Osteocyte (in vitro differentiated cells): ENCODE data around the gene NUTM2D. TPM values are rescaled to one million over a fixed set of nuclear protein-coding genes. Genes with fewer than 3 reads are reported as not detected.
"Not testable (repeated sequence)": the region's sequence is repeated elsewhere in the genome, so short reads cannot be mapped to it uniquely, and the experiment has no call there.

Experiments
- DNase-seq: peaks from one replicate; pipeline ENCODE4 v3.0.0; 2021; ENCODE audit warnings: mixed read lengths; ENCODE audit not compliant: unreplicated experiment; ENCODE audit errors: extremely low spot score
- H3K27ac Mint-ChIP-seq: one replicate; pipeline ENCODE4 v1.8.0; 2021; ENCODE audit warnings: mild to moderate bottlenecking, mixed read lengths; ENCODE audit not compliant: unreplicated experiment
- H3K27me3 Mint-ChIP-seq: one replicate; pipeline ENCODE4 v1.8.0; 2021; ENCODE audit warnings: mixed read lengths; ENCODE audit not compliant: unreplicated experiment
- H3K36me3 Mint-ChIP-seq: one replicate; pipeline ENCODE4 v1.8.0; 2021; ENCODE audit warnings: mixed read lengths; ENCODE audit not compliant: unreplicated experiment
- H3K4me1 Mint-ChIP-seq: one replicate; pipeline ENCODE4 v1.8.0; 2021; ENCODE audit warnings: mixed read lengths; ENCODE audit not compliant: unreplicated experiment
- H3K4me3 Mint-ChIP-seq: one replicate; pipeline ENCODE4 v1.8.0; 2021; ENCODE audit warnings: mild to moderate bottlenecking, moderate library complexity, mixed read lengths; ENCODE audit not compliant: unreplicated experiment
- H3K9me3 Mint-ChIP-seq: one replicate; pipeline ENCODE4 v1.8.0; 2021; ENCODE audit warnings: mixed read lengths; ENCODE audit not compliant: unreplicated experiment
- total RNA-seq: library from RNA; stranded (reverse); gene quantifications from 2 replicates; pipeline ENCODE4 v1.2.1, GENCODE V29; 2021
- TF ChIP-seq, protein P1 (sequence below): fragments of 200-600 bp; sonication (generic); IDR thresholded peaks from 2 replicates; pipeline ENCODE4 v1.5.0; 2021; ENCODE audit warnings: antibody characterized with exemption, mild to moderate bottlenecking, moderate library complexity

Gene NUTM2D
- total RNA-seq, 1 donor from 2014 or later = 6.9 TPM

DNA sequence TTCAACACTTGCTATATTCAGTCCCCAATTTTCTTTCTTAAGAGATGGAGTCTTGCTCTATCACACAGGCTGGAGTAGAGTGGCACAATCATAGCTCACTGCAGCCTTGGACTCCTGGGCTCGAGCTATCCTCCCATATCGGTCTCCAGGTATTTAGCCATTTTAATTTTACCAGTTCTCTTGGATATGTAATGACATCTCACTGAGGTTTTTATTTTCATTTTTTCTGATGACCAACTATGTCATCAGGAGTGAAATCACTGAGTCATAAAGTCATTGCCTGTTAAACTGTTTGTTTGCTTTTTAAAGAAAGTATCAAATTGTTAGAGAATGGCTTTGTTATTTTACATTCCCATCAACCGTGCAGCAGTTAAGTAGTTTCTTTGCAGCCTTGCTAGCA, 17.1 kb upstream of the NUTM2D start:
- H3K27me3 Mint-ChIP-seq, H3K36me3 Mint-ChIP-seq, DNase-seq, H3K9me3 Mint-ChIP-seq: not testable (repeated sequence)
- H3K4me3 Mint-ChIP-seq = peak overlapping the region; percentile 3
- H3K27ac Mint-ChIP-seq = peak overlapping the region; percentile 65
- peaks cover 26% of the 10 kb centered on the region for H3K4me1 Mint-ChIP-seq

DNA sequence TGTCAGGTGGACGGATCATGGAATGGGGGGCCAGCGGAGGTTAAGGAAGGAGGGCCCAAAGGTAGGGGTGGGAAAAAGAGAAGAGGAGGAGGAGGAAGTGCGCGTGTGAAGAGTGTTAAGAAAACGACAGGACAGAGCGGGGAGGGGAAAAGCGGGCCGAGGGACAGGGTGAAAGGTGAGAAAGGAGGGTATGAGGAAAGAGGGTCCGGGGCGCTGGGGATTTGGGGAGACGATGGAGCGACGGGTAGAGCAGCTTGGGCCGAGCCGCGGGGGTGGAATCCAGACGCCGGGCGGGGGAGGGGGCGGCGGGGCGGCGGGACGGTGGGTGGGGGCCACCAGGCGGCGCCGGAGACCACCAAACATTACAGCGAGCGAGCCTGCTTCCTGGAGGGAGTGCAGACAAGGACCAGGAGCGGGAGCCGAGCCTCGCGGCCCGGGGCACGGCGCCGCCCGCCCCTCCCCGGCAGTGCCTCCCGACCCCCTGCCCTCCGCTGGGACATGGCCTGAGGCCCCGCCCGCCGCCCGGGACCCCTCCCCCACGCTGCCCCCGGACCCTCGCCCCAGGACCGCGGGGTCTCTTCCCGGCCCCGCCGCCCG, 15.9 kb upstream of the NUTM2D start:
- DNase-seq, H3K9me3 Mint-ChIP-seq, H3K36me3 Mint-ChIP-seq, H3K27me3 Mint-ChIP-seq: not testable (repeated sequence)
- Mint-ChIP-seq H3K4me3 (peak overlapping the region; percentile 90), H3K27ac (peak overlapping the region; percentile 93), H3K4me1 (peaks cover 27% of the 10 kb centered on the region)
- TF ChIP-seq, protein P1, sequence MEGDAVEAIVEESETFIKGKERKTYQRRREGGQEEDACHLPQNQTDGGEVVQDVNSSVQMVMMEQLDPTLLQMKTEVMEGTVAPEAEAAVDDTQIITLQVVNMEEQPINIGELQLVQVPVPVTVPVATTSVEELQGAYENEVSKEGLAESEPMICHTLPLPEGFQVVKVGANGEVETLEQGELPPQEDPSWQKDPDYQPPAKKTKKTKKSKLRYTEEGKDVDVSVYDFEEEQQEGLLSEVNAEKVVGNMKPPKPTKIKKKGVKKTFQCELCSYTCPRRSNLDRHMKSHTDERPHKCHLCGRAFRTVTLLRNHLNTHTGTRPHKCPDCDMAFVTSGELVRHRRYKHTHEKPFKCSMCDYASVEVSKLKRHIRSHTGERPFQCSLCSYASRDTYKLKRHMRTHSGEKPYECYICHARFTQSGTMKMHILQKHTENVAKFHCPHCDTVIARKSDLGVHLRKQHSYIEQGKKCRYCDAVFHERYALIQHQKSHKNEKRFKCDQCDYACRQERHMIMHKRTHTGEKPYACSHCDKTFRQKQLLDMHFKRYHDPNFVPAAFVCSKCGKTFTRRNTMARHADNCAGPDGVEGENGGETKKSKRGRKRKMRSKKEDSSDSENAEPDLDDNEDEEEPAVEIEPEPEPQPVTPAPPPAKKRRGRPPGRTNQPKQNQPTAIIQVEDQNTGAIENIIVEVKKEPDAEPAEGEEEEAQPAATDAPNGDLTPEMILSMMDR = peak; percentile 15

DNA sequence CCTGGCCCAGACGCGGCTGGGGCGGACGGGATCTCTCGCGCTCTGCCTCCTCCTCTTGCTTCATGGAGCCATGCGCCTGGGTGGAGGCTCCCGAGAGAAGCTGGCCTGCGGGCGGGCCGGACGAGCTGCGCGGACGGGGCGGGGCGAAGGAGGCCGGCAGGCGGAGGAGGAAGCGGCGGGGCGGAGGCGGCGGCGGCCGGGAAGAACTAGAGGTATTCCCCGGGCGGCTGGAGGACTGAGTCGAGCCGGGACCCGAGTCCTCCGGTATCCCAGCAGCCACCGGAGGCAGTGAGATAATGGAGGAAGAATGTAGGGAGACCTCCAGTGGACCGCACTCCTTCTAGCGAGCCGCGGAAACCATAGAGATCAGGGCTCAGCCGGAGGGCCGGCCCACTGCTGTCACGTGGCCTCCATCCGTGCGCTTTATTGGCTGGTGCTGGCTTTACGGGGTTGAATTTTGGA, 15.3 kb upstream of the NUTM2D start:
- peak; percentile 96 for DNase-seq
- not testable (repeated sequence) for H3K9me3 Mint-ChIP-seq, H3K27me3 Mint-ChIP-seq, H3K36me3 Mint-ChIP-seq
- Mint-ChIP-seq H3K4me1 (peaks cover 27% of the 10 kb centered on the region), H3K27ac (peak overlapping the region; percentile 92), H3K4me3 (peak overlapping the region; percentile 83)

DNA sequence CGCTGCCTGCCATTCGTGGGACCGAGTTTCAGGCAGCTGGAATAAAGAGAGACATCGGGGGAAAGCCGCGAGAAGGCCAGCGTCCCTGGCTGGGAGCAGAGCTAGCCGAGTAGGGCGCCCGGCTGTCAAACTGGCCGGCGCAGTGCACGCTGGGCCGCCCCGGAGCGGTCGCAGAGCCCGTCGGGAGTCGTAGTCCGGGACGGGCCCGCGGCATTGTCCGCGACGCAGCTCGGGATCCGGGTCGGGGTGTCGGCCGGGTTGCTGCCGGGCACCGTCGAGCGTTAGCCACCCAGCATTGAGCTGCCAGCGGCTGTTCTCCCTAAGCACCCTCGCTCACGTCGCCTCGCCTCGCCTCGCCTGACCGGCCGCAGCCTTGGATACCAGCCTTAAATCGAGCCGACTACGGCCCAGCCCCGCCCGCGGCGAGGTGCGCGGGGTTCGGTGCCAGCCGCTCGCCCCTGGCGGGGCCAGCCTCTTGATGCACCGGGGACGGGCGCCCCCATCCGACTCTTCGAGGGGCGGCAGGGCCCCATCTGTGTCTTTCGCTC, 14.8 kb upstream of the NUTM2D start:
- not testable (repeated sequence) for H3K27me3 Mint-ChIP-seq, H3K9me3 Mint-ChIP-seq, H3K36me3 Mint-ChIP-seq
- Mint-ChIP-seq H3K27ac (peak overlapping the region; percentile 92), H3K4me1 (peaks cover 26% of the 10 kb centered on the region), H3K4me3 (peak overlapping the region; percentile 83)
- TF ChIP-seq, protein P1 = peak; percentile 58
- peak; percentile 94 for DNase-seq

DNA sequence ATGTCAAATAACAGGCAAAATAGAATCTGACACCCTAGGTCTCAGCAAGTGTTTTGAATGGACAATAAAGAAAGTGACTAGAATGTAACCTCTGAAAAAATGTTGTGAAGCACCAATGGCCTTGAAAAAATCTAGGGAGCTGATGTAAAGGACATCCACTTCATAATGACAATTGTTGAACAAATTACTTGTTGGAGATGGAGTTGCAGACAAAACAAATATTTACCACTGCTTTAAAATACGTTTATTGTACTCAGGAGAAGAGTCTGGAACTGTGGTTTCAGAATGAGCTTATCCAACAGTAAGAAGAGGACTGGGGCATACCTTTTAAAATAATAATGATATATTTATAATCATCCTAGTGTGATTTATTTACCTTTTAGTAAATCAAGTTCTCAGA, 11.8 kb upstream of the NUTM2D start:
- H3K27me3 Mint-ChIP-seq, H3K27ac Mint-ChIP-seq, H3K4me3 Mint-ChIP-seq, H3K36me3 Mint-ChIP-seq, DNase-seq, H3K9me3 Mint-ChIP-seq: not testable (repeated sequence)
- peaks cover 10% of the 10 kb centered on the region for H3K4me1 Mint-ChIP-seq

DNA sequence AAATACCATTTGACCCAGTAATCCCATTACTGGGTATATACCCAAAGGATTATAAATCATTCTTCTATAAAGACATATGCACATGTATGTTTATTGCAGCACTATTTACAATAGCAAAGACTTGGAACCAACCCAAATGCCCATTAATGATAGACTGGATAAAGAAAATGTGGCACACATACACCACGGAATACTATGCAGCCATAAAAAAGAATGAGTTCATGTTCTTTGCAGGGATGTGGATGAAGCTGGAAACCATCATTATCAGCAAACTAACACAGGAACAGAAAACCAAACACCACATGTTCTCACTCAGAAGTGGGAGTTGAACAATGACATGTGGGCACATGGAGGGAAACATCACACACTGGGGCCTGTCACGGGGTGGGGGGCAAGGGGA, 7.4 kb upstream of the NUTM2D start:
- H3K36me3 Mint-ChIP-seq, H3K4me3 Mint-ChIP-seq, H3K27me3 Mint-ChIP-seq, H3K27ac Mint-ChIP-seq, DNase-seq, H3K9me3 Mint-ChIP-seq: not testable (repeated sequence)
- H3K4me1 Mint-ChIP-seq = peaks cover 13% of the 10 kb centered on the region

DNA sequence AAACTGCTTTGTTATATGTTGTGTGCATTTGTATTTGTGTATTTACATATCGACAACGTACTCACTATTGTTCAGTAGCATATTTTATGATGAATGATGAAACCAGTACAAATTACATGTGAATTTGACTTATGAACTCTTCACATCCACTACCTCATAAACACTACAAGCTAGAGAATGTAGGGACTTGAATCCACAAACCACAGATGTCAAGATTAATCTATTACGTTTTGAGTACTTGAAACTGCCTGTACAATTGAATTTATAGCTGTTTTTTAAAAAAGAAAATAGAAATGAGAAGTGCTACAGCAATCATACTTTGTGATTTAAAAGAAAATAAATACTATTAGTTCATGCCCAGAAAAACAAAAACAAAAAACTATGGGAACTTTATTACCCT, 4.7 kb upstream of the NUTM2D start:
- Mint-ChIP-seq H3K4me1 (peaks cover 11% of the 10 kb centered on the region), H3K27ac (peak overlapping the region; percentile 29)
- H3K27me3 Mint-ChIP-seq, H3K36me3 Mint-ChIP-seq, DNase-seq, H3K4me3 Mint-ChIP-seq, H3K9me3 Mint-ChIP-seq: not testable (repeated sequence)

DNA sequence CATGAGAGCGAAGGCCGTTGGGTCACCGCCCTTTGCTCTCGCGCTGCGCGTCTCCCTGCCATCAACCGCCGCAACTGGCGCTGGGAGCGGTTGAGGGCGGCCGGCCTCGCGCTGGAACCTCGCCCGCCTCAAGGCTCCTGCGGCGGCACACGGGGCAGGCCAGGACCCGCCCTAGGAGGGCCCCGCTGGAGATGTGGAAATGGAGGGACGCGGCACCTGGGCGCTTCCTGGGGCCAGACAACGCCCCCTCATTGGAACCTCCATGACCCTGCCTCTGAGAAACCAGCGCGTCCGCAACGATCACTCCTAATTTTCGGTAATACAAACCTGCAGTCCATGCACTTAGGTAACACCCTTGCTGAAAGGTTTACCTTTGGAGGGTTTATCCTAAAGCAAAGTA, 2.4 kb upstream of the NUTM2D start:
- not testable (repeated sequence) for H3K9me3 Mint-ChIP-seq, H3K36me3 Mint-ChIP-seq, H3K27me3 Mint-ChIP-seq, H3K27ac Mint-ChIP-seq, H3K4me3 Mint-ChIP-seq, DNase-seq
- H3K4me1 Mint-ChIP-seq = peaks cover 11% of the 10 kb centered on the region

DNA sequence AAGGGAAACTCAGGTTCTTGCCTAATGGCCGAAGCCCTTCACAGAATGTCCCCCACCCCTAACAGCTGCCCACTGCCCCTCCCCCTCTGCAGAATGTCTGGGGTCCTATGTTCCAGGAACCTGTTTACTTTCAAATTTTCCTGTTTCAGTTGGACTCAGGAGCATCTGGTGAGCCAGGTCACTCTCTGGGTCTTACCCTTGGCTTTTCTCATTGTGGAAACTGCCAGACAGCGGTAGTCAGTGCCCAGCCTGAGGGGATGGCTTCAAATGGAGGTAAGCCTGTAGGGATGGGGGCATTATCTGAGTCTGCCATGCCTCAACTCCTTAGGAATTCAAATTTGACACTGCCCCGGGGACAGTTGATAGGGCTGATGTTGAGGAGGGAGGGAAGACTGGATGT, 615 bp downstream of the NUTM2D start:
- H3K9me3 Mint-ChIP-seq, H3K4me3 Mint-ChIP-seq, H3K27me3 Mint-ChIP-seq, H3K36me3 Mint-ChIP-seq, H3K4me1 Mint-ChIP-seq, DNase-seq, H3K27ac Mint-ChIP-seq: not testable (repeated sequence)

DNA sequence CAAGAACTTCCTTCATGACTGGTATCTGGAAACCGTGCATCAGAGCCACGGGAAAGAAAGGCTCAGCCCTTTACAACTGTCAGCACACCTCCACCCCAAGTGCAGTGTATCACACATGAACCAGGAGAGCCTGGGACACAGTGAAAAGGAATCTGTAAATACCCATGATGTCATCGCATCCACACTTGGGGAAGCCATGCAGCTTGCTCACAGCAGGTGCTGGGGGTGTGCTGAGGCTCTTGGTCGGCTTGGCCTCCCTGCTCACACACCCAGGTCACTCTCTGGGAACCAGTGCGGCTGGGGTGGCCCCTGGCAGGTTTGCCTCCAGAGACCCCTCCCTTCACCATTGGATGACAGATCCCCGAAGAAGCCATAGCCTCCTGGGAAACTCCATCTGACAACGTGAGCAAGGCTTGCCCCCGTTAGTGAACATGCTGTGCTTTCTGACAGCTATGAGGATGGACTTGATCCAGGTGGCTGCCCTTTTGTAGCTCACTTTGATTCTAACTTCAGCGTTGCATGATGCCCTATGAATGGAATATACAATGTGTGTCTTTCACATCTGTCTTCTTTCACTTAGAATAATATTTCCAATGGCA, 12.1 kb downstream of the NUTM2D start:
- not testable (repeated sequence) for H3K9me3 Mint-ChIP-seq, H3K4me1 Mint-ChIP-seq, H3K4me3 Mint-ChIP-seq, H3K27me3 Mint-ChIP-seq, H3K36me3 Mint-ChIP-seq, H3K27ac Mint-ChIP-seq, DNase-seq
